ENCODE data around the gene CIP2A. TPM values are rescaled to one million over a fixed set of nuclear protein-coding genes. Genes with fewer than 3 reads are reported as not detected.

Gene CIP2A
- total RNA-seq, 1 experiment from 2014 or later: 34.2 TPM

DNA sequence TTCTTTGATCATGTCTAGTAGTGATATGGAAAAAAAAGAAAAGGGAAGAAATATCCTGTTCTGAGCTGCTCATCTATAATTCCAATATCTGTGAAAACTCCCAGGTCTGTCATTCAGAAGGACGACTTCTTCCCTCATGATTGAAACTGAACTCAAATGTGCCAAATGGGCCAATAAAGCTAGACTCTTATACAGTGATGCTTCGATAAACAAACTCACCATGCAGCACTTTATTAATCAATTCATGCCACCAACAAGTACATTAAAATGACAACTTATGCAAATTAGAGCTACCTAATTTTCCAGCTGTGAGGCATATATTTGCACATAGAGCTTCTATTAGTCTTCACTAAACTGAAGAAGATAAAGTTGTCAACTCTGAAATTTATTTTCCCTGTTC is 63.3 kb downstream of the CIP2A start:
- Histone ChIP-seq H2AFZ (ENCODE audit: low read length) (no peak overlapping the region), H2AK5ac (ENCODE audit: insufficient read length, low read length) (no peak overlapping the region), H3T11ph (ENCODE audit: low read length) (no peak overlapping the region), H2BK15ac (ENCODE audit: low read depth, low read length) (no peak overlapping the region), H4K5ac (ENCODE audit: insufficient read length, low read depth, low read length) (no peak overlapping the region), H3K9ac (ENCODE audit: extremely low read depth, insufficient read length, low read length) (no peak overlapping the region), H2BK20ac (ENCODE audit: low read depth, low read length, poor library complexity, severe bottlenecking) (no peak overlapping the region), H3K18ac (ENCODE audit: insufficient read length, low read depth, low read length) (no peak overlapping the region), H3K4me2 (ENCODE audit: insufficient read depth, insufficient read length, low read length) (no peak overlapping the region), H3K23me2 (ENCODE audit: insufficient read length, low read depth, low read length, poor library complexity, severe bottlenecking) (no peaks in the 10 kb centered on the region), H3K27ac (ENCODE audit: insufficient read length, low read depth, low read length) (no peak overlapping the region), H4K20me1 (ENCODE audit: control insufficient read depth, insufficient read depth, insufficient read length) (no peaks in the 10 kb centered on the region), H3K27me3 (ENCODE audit: insufficient read depth, low read length) (no peaks in the 10 kb centered on the region), H3K79me2 (ENCODE audit: insufficient read depth, low read length) (no peaks in the 10 kb centered on the region), H3K79me1 (ENCODE audit: insufficient read depth, low read depth, low read length, poor library complexity, severe bottlenecking) (no peaks in the 10 kb centered on the region), H3K14ac (ENCODE audit: insufficient read depth, low read length) (no peak overlapping the region), H2BK5ac (ENCODE audit: insufficient read length, low read length) (no peak overlapping the region), H3K23ac (ENCODE audit: insufficient read length, low read depth, low read length) (no peak overlapping the region), H3K4me1 (ENCODE audit: insufficient read depth, low read length) (no peaks in the 10 kb centered on the region), H2BK12ac (ENCODE audit: insufficient read length, low read depth, low read length) (no peak overlapping the region), H2BK120ac (ENCODE audit: low read depth, low read length, poor library complexity, severe bottlenecking) (no peak overlapping the region), H3K9me3 (ENCODE audit: control insufficient read depth, low read depth, low read length) (no peaks in the 10 kb centered on the region), H4K8ac (replicated peaks; ENCODE audit: insufficient read length, low read depth, low read length) (no peak overlapping the region), H3K56ac (ENCODE audit: insufficient read length, low read depth, low read length) (no peak overlapping the region), H3K4ac (ENCODE audit: low read depth, low read length) (no peak overlapping the region), H4K91ac (ENCODE audit: insufficient read length, low read depth, low read length) (no peak overlapping the region)
- WGBS (ENCODE audit: extremely low coverage, insufficient read length, low lambda C conversion rate): no CpG with 5 or more reads among the region's 2 CpGs
- Mint-ChIP-seq H3K4me1 (peaks cover 3 to 12% of the 10 kb centered on the region in 2 experiments; a peak in 3 of 4 replicates), H3K27ac (no peak overlapping the region), H3K9me3 (no peaks in the 10 kb centered on the region), H3K27me3 (ENCODE audit: low read depth) (no peaks in the 10 kb centered on the region), H3K36me3 (ENCODE audit: insufficient read depth in 1 of 3, low read depth in 3 of 3) (no peaks in the 10 kb centered on the region), H3K4me3 (no peak overlapping the region)
- no peak for TF ChIP-seq CTCF (conservative IDR thresholded peaks at IDR 0.05)
- DNase-seq: no peak
